Stimulated activated CD8-positive, alpha-beta memory T cell treated with anti-CD3 and anti-CD28 coated beads, Interleukin-12 subunit alpha, Interleukin-12 subunit beta, amount 100 ng/mL, for 1 hour (primary cell): Measurements from ENCODE around the gene PNRC1.
"Not testable (repeated sequence)": the region's sequence is repeated elsewhere in the genome, so short reads cannot be mapped to it uniquely, and the experiment has no call there.

Experiments used
- DNase-seq: peaks from one replicate; pipeline ENCODE4 v3.0.0-alpha.2; 2020; ENCODE audit warnings: low read depth

PNRC1 gene

GRCh38 chr6:89110284-89110683, 29.7 kb downstream of the PNRC1 start:
- no peak for DNase-seq

- no peak for DNase-seq
These were observed 31.4 kb downstream of the PNRC1 start for GRCh38 chr6:89111933-89112332.

- DNase-seq, result no peak
These were observed 36.2 kb downstream of the PNRC1 start for GRCh38 chr6:89116702-89117101.

GRCh38 chr6:89117211-89118108, 36.9 kb downstream of the PNRC1 start, which contains the start of gene SRSF12:
Gene SRSF12 (minus strand): TSS chr6:89118071. CDS start chr6:89117887, 184 bp downstream.
- no peak for DNase-seq

- DNase-seq, result no peak
These were observed 38.4 kb downstream of the PNRC1 start for GRCh38 chr6:89118931-89119330.

- no peak for DNase-seq
These were observed 39.8 kb downstream of the PNRC1 start for GRCh38 chr6:89120371-89120770.

GRCh38 chr6:89121934-89122333, 41.4 kb downstream of the PNRC1 start:
- no peak for DNase-seq

- no peak for DNase-seq
These were observed 42.1 kb downstream of the PNRC1 start for GRCh38 chr6:89122625-89123024.

GRCh38 chr6:89128256-89128671, 47.7 kb downstream of the PNRC1 start:
- not testable (repeated sequence) for DNase-seq

GRCh38 chr6:89131599-89131998, 51.0 kb downstream of the PNRC1 start:
- no peak for DNase-seq

- DNase-seq, result no peak
These were observed 51.5 kb downstream of the PNRC1 start for GRCh38 chr6:89132057-89132456.

- no peak for DNase-seq
These were observed 53.4 kb downstream of the PNRC1 start for GRCh38 chr6:89133981-89134380.

GRCh38 chr6:89134723-89135122, 54.2 kb downstream of the PNRC1 start:
- no peak for DNase-seq
